H1 (cell line): Measurements from ENCODE around the gene GSTM2. TPM values are rescaled to one million over a fixed set of nuclear protein-coding genes. Genes with fewer than 3 reads are reported as not detected.

Source experiments
- BRCA1 ChIP-seq: IDR thresholded peaks from 2 replicates; pipeline ENCODE4 v1.6.1; 2012; ENCODE audit warnings: low read depth, low read length, improper control_type of control experiment
- CREB1 ChIP-seq: IDR thresholded peaks from 2 replicates; pipeline ENCODE4 v1.6.1; 2012; ENCODE audit warnings: inconsistent platforms
- EP300 ChIP-seq, 2 experiments: IDR thresholded peaks; 1 replicate in 1 of 2; 2 replicates in 1 of 2; pipeline ENCODE4 v1.6.1; 2011 to 2012; ENCODE audit warnings: low read depth in 2 of 2, low read length in 2 of 2, mild to moderate bottlenecking in 2 of 2, borderline replicate concordance in 1 of 2, inconsistent platforms in 1 of 2, moderate library complexity in 1 of 2
- FOSL1 ChIP-seq: IDR thresholded peaks from 2 replicates; pipeline ENCODE4 v1.6.1; 2011; ENCODE audit warnings: mild to moderate bottlenecking, low read depth, low read length, moderate library complexity; ENCODE audit not compliant: insufficient read depth
- GABPA ChIP-seq: IDR thresholded peaks from 2 replicates; pipeline ENCODE4 v1.6.1; 2011; ENCODE audit warnings: mild to moderate bottlenecking, low read length, moderate library complexity, borderline replicate concordance; ENCODE audit not compliant: insufficient read depth
- NANOG ChIP-seq: IDR thresholded peaks from 2 replicates; pipeline ENCODE4 v1.6.1; 2011; ENCODE audit warnings: low read length, low read depth, mild to moderate bottlenecking, inconsistent platforms; ENCODE audit not compliant: insufficient read depth, poor library complexity, severe bottlenecking
- SP2 ChIP-seq: IDR thresholded peaks from 2 replicates; pipeline ENCODE4 v1.6.1; 2012; ENCODE audit warnings: mild to moderate bottlenecking, low read length, inconsistent platforms
- SRF ChIP-seq: IDR thresholded peaks from 2 replicates; pipeline ENCODE4 v1.6.1; 2011; ENCODE audit warnings: mild to moderate bottlenecking, low read depth, low read length, moderate library complexity
- TBP ChIP-seq: IDR thresholded peaks from 2 replicates; pipeline ENCODE4 v1.6.1; 2011; ENCODE audit warnings: low read depth, low read length, improper control_type of control experiment
- TEAD4 ChIP-seq: IDR thresholded peaks from 2 replicates; pipeline ENCODE4 v1.6.1; 2012; ENCODE audit warnings: low read depth, low read length, inconsistent platforms, mixed read lengths
- polyA plus RNA-seq, 7 experiments: library from polyadenylated mRNA; depleted of rRNA in 3 of 7; stranded (reverse) in 5 of 7; unstranded in 2 of 7; fragments of >200 nt in 5 of 7; fragments of 200-250 nt in 2 of 7; gene quantifications; 1 replicate in 5 of 7; 2 replicates in 1 of 7; 4 replicates in 1 of 7; pipeline versions ENCODE4 v1.2.1 to v1.2.3, GENCODE V29; 2011 to 2013; ENCODE audit warnings: missing spikeins in 2 of 7, mixed read lengths in 2 of 7
- total RNA-seq: library from RNA; stranded (reverse); fragmentation: NEBNext Ultra II Directional; extraction: Animal tissue kit (Norgen Biotek cat#: 25700); gene quantifications from 2 replicates; pipeline ENCODE4 v1.2.1, GENCODE V29; 2021

The GSTM2 gene
- total and polyA plus RNA-seq, 2 of the 8 experiments (the other 6 are each of a cell fraction or from before 2014, with no cell fraction given): 9.6 to 23.1 TPM

DNA sequence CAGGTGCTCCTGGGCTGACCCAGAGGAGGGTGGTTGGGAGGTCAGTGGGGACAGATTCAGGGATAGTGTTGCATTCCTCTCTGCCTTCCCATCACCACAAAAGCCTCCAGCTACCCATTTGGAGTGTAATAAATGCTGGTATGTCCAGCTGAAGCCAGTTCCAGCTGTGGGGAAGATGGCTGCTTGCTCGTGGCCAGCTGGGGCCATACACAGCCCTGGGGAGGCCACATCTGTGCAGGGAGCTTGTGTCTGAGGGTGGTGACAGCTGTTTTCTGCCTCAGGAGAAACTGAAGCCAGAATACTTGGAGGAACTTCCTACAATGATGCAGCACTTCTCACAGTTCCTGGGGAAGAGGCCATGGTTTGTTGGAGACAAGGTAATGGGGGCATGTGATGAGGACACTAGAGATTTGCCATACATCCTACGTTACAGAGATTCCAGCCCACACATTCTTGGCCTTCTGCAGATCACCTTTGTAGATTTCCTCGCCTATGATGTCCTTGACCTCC, 9.3 kb upstream of the GSTM2 start (continued):
- TF ChIP-seq SP2 (no peak), TBP (no peak), SRF (no peak), CREB1 (no peak), BRCA1 (no peak), GABPA (no peak), TEAD4 (no peak), FOSL1 (no peak), NANOG (no peak), EP300 (IDR thresholded peaks at IDR 0.05; ENCODE audit: borderline replicate concordance in 1 of 2, low read depth in 2 of 2, low read length in 2 of 2) (no peak)
- TF ChIP-seq, all 59 proteins: peak for 0
